Breast epithelium (tissue), 4 donors: ENCODE results near the gene SLIT1. TPM values are rescaled to one million over a fixed set of nuclear protein-coding genes. Genes with fewer than 3 reads are reported as not detected.

ENCODE experiments used
- DNase-seq, 2 donors: peaks; one replicate each; pipeline ENCODE4 v3.0.0-alpha.2; 2019; ENCODE audit warnings: low spot score in 2 of 2
- H3K27ac ChIP-seq, 2 donors: fragments of 200-600 bp; sonication (generic) in 1 of 2; one replicate each; pipeline ENCODE4 v1.5.1; 2016 to 2019; ENCODE audit warnings: mild to moderate bottlenecking in 1 of 2
- H3K27me3 ChIP-seq, 2 donors: fragments of 200-600 bp; sonication (generic) in 1 of 2; one replicate each; pipeline versions ENCODE4 v1.5.1 to v1.6.0; 2017 to 2019; ENCODE audit warnings: control low read depth in 1 of 2, mild to moderate bottlenecking in 1 of 2
- H3K36me3 ChIP-seq: fragments of 200-600 bp; one replicate; pipeline ENCODE4 v1.5.1; 2019
- H3K4me1 ChIP-seq, 2 donors: fragments of 200-600 bp; sonication (generic); one replicate each; pipeline ENCODE4 v1.5.1; 2016 to 2019; ENCODE audit warnings: control low read depth in 1 of 2
- H3K4me3 ChIP-seq, 3 donors: fragments of 200-600 bp; sonication (generic); 1 replicate in 2 of 3; 2 replicates in 1 of 3; pipeline ENCODE4 v1.5.1; 2016 to 2019; ENCODE audit warnings: mild to moderate bottlenecking in 3 of 3, moderate library complexity in 2 of 3
- H3K9me3 ChIP-seq, 2 donors: fragments of 200-600 bp; sonication (generic) in 1 of 2; one replicate each; pipeline ENCODE4 v1.5.1; 2016 to 2019; ENCODE audit warnings: control low read depth in 1 of 2
- CTCF ChIP-seq, 3 donors: fragments of 450-650 bp; IDR thresholded peaks; one replicate each; pipeline ENCODE4 v1.5.1; 2016 to 2017; ENCODE audit warnings: antibody characterized with exemption in 3 of 3, mild to moderate bottlenecking in 3 of 3, moderate library complexity in 3 of 3
- POLR2A ChIP-seq: fragments of 450-650 bp; IDR thresholded peaks from one replicate; pipeline ENCODE4 v1.6.1; 2016; ENCODE audit warnings: antibody characterized with exemption, mild to moderate bottlenecking, moderate library complexity
- POLR2AphosphoS5 ChIP-seq, 3 donors: sonication (generic); formaldehyde crosslinking; IDR thresholded peaks; one replicate each; pipeline ENCODE4 v1.6.1; 2017; ENCODE audit warnings: antibody characterized with exemption in 3 of 3
- intact Hi-C: fragments of 100-400 bp; cut with DNase I; formaldehyde crosslinking; loops from one replicate; pipeline ENCODE4 v1.15.1; 2023; ENCODE audit warnings: low total_unique reads
- total RNA-seq, 3 donors: library from RNA; depleted of rRNA; stranded (reverse); fragments of >200 nt; gene quantifications; one replicate each; pipeline ENCODE4 v1.1.0, GENCODE V29; 2016

SLIT1 gene
- total RNA-seq, 3 donors from 2014 or later = under 0.01 to 0.44 (median 0.16) TPM

GRCh38 chr10:97142834-97143233 is 42.9 kb downstream of the SLIT1 start:
- no peak overlapping the region for H3K4me3 ChIP-seq
- no peak for DNase-seq
- H3K27ac ChIP-seq = no peak overlapping the region
- H3K4me1 ChIP-seq = no peaks in the 10 kb centered on the region
- H3K9me3 ChIP-seq = no peaks in the 10 kb centered on the region
- TF ChIP-seq CTCF (IDR thresholded peaks at IDR 0.05) = no peak
- TF ChIP-seq POLR2AphosphoS5 (IDR thresholded peaks at IDR 0.05) = no peak
- TF ChIP-seq POLR2A = no peak
- intact Hi-C loops = no loop called here
- no peaks in the 10 kb centered on the region for H3K27me3 ChIP-seq
- H3K36me3 ChIP-seq = no peaks in the 10 kb centered on the region

GRCh38 chr10:97140902-97141745 is 44.6 kb downstream of the SLIT1 start:
- Histone ChIP-seq H3K4me1 (no peaks in the 10 kb centered on the region), H3K36me3 (no peaks in the 10 kb centered on the region), H3K9me3 (no peaks in the 10 kb centered on the region), H3K27ac (no peak overlapping the region), H3K27me3 (no peaks in the 10 kb centered on the region), H3K4me3 (no peak overlapping the region)
- DNase-seq = no peak
- TF ChIP-seq POLR2AphosphoS5 (IDR thresholded peaks at IDR 0.05) (no peak), CTCF (IDR thresholded peaks at IDR 0.05) (no peak), POLR2A (no peak)
- intact Hi-C loops = no loop called here

GRCh38 chr10:97140049-97140846 is 45.5 kb downstream of the SLIT1 start:
- no peaks in the 10 kb centered on the region for H3K4me1 ChIP-seq
- intact Hi-C loops = no loop called here
- no peak for DNase-seq
- H3K27me3 ChIP-seq = no peaks in the 10 kb centered on the region
- no peak for TF ChIP-seq CTCF (IDR thresholded peaks at IDR 0.05)
- no peak for TF ChIP-seq POLR2AphosphoS5 (IDR thresholded peaks at IDR 0.05)
- no peak overlapping the region for H3K27ac ChIP-seq
- no peaks in the 10 kb centered on the region for H3K9me3 ChIP-seq
- H3K4me3 ChIP-seq = no peak overlapping the region
- H3K36me3 ChIP-seq = no peaks in the 10 kb centered on the region

- TF ChIP-seq POLR2A (no peak), POLR2AphosphoS5 (IDR thresholded peaks at IDR 0.05) (no peak), CTCF (IDR thresholded peaks at IDR 0.05) (no peak)
- intact Hi-C loops = no loop called here
- Histone ChIP-seq H3K36me3 (no peaks in the 10 kb centered on the region), H3K27me3 (no peaks in the 10 kb centered on the region), H3K27ac (no peak overlapping the region), H3K9me3 (no peaks in the 10 kb centered on the region), H3K4me3 (no peak overlapping the region), H3K4me1 (no peaks in the 10 kb centered on the region)
- DNase-seq = no peak
Measured at GRCh38 chr10:97139651-97140048, 46.1 kb downstream of the SLIT1 start.

GRCh38 chr10:97138846-97139245 is 46.9 kb downstream of the SLIT1 start:
- no peak for DNase-seq
- Histone ChIP-seq H3K9me3 (no peaks in the 10 kb centered on the region), H3K27me3 (no peaks in the 10 kb centered on the region), H3K36me3 (no peaks in the 10 kb centered on the region), H3K4me1 (no peaks in the 10 kb centered on the region), H3K27ac (no peak overlapping the region), H3K4me3 (no peak overlapping the region)
- no peak for TF ChIP-seq CTCF (IDR thresholded peaks at IDR 0.05)
- no peak for TF ChIP-seq POLR2AphosphoS5 (IDR thresholded peaks at IDR 0.05)
- no peak for TF ChIP-seq POLR2A
- intact Hi-C loops = no loop called here
